GM19452 (cell line): ENCODE results near the gene DOK7.

Source experiments
- ATAC-seq: cut with Tn5 transposase; IDR thresholded peaks from one replicate; pipeline ENCODE4 v1.9.1; 2021; ENCODE audit not compliant: unreplicated experiment

Gene DOK7

DNA sequence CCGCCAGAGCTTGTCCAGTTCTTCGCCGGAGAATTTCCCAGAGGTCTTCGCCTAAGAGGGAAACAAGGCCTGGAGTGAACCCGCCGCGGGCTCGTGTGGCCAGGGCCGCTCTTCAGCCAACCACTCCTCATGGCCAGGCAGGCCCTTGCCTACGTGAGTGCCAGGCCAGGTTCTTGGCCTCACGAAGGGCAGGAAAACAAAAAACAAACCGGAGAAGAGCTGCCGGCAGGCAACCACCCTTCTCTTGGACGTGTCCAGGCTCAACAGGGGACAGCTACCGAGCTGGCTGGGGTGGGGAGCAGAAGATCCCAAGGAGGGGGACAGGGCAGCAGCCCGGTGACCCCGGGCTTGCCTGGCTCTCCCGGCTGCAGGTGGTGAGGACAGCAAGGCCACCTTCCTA is 55.8 kb downstream of the DOK7 start:
- no peak for ATAC-seq

DNA sequence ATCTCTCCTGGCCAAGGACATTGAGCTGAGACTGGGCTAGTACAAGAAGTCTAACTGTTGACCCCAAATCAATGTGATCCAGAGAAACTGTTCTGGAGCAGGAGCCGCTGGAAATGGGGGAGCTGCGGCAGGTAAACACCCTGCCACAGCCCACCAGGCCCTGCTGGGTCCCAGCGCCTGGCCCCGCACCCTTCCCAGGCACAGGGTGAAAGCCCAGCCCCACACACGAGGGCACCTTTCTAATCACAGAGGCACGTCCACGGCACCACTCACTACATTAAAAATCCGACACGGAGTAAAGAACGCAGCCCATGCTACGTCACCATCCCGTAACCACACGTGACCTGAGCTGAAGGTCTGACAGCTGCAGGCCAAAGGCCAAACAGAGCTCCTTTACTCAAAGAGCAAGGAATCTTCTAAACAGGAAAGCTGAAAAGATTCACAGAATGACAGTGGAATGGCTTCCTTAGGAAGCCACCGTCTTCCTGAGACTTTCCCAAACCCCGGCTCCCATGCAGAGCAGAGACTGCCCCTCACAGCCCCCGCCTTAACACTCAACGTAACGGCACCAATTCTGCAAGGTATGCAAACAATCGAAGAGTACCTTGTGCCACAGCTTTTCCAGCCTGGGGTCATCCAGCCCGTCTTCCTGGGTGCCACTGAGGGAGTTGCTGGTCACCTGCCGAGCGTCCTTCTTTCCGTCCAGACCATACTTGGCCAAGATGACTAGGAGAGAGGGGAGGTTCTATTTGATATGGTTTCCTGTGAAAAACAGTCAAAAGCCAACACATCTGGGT is 56.6 kb downstream of the DOK7 start:
- ATAC-seq, result no peak

DNA sequence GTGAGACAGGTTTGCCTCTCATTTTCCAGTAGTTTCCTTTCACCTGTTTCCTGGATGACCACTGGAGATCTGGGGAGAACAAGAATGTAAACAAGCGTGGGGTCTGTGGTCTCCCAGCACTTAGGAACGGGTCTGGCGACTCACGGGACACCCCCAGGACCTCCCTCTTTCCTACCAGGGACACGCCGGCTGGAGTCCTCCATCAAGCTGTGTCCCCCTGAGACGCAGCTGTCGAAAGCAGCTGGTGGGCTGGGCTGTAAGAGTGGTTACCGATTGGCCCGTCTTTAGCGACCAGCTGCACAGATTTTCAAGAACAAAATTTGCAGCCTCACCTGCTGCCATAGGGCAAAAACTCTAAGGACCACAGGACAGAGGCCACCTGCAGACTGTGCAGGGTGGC is 57.2 kb downstream of the DOK7 start:
- no peak for ATAC-seq

DNA sequence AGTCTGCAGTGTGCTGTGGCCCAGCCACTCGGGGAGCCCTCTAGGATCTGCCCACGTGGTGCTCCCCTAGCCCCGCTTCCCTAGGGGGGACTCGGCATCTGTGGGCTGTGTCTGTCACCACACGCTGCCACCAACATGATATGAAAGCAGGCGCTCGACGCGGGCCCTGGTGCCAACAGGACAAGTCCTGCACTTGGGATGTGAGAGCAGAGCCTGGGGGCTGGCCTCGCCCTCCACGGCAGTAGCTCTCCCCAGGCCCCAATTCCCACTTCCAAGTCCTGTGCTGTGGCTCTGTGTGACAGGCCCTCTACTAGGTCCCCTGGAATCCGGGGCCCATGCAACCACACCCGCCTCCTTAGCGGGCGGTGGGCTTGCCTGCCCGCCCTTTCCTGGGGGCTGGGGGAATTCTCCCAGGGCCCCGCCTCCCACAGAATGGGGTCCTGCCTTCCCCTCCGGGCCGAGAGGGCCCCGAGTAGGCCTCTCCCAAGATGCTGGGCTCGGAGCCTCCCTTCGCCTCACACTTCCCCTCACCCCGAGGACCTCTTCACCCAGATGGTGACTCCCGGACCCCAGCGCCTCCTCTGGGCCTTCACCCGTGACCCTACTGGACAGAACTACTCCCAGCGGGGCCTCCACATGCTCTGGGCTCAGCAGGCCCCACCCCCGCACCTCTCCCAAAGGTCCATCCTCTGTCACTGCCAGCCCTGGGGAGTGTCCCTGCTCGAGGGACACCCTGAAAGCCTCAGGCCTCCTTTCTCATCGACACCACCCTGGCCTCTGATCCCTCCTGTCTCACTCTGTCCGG is 57.9 kb downstream of the DOK7 start:
- no peak for ATAC-seq

DNA sequence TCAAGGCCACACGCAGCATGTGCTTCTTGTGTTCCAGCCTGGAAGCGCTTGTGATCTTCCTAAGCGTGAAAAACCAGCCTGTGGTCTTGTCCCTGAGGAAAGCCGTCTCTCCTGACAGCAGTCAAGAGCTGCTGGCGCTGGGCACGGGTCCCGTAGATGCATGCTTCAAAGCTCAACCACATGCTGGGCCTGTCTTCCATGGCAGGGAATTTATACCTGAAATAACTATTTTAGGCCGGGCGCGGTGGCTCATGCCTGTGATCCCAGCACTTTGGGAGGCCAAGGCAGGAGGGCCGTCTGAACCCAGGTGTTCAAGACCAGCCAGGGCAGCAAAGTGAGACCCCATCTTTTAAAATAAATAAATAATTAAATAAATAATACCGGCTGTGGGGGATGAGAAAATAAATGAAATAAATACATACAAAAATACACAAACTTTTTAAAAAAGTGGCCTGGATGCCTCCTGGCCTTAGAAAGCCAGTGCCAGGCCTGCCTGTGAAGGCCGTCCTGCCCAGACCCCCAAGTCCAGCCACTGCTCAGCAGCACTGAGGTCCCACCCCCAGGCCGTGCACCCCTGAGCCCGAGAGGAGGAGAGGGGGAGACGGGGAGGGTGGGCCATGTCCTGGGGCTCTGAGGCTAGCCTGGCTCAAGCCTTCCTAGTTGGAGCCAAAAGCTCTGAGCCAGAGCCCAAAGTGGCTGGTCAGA is 58.7 kb downstream of the DOK7 start:
- ATAC-seq, result no peak

DNA sequence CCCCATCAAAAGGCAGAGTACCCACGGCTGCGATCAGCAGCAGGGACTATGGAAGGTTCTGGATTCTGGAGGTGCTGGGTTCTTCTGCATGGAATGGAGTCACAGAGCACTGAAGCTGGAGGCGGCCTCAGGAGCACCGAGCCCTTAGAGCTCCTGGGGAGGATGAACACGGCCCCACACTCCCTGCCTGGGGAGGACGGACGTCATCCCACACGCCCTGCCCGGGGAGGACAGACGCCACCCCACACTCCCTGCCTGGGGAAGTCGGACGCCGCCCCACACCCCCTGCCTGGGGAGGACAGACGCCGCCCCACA is 59.2 kb downstream of the DOK7 start:
- no peak for ATAC-seq

DNA sequence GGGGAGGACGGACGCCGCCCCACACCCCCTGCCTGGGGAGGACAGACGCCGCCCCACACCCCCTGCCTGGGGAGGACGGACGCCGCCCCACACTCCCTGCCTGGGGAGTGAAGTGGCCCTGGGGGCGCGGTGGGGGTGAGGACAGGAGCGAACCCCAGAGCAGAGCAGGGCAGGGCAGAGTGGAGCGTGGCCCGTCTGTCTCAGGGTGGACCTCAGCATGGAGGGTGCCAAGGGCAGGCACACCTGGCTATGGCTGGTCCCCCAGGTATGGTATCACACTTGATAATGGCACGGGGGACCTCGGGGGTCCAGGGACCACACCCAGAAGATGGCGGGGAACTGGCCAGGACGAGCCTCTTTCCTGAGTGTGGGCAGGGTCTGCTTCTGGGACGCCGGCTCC is 59.5 kb downstream of the DOK7 start:
- ATAC-seq, result no peak

DNA sequence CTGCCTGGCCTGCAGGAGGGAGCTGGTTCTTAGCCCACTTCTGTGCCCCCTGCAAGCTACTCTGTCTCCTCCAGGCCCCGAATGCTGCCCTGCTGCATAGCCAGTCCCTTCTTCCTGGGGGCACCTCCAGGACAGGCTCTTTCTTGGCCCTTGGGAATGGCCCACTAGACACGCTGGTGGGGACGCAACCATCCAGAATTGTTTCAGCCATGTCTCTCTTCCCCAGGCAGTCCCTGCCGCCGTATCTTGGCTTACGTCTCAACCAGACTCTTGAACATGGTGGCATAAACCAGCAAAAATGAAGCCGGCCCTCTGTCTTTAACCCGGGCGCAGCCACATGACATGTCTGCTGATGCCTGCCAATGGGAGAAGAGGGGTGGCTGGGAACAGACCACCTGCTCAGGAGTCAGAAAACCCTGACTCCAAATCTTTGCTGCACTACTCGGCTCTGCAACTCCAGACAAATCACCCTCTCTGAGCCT is 60.1 kb downstream of the DOK7 start:
- no peak for ATAC-seq

DNA sequence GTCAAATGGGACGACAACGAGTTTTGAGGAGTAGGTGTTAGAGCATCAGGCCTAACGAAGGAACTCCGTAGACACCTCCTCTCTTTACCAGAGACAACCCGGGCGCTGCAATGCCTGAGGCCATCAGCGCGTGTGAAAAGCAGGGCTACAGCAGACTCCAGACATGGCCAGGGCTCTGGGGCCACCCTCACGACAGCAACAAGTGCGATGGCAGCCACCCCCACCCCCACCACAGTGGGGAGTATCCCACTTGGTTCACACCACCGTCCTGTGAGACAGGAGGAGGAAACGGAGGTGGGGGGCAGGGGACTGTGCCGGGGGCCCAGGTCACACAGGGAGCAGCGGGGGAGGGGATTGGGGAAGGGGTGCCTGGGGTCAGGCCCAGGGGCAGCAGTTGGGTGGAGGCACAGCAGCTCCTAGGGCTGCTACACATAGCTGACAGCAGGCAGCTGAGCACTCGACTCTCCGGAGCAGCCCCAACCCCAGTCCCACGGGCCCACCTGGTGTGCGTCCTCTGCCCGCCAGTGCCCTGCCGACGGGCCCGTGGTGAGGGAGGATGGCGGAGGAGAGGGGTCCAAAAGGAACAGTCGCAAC is 60.6 kb downstream of the DOK7 start:
- no peak for ATAC-seq

DNA sequence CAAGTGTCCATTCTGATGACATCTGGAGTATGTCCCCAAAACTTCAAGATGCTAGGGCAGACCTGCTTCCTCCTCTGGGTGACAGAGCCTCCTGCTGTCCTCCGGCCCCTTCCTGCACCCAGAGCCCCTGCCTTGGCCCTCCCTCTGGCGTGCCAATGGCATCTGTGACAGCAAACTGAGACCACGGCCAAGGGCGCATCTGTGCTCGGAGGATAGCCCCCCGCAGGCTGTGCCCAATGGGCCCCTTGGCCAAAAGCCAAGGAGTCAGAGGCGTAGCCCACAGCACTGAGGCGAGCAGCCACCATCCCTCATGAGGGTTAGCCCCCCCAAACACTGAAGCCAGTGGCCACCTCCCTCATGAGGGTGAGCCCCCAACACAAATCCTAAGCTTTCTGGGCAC is 61.2 kb downstream of the DOK7 start:
- no peak for ATAC-seq

DNA sequence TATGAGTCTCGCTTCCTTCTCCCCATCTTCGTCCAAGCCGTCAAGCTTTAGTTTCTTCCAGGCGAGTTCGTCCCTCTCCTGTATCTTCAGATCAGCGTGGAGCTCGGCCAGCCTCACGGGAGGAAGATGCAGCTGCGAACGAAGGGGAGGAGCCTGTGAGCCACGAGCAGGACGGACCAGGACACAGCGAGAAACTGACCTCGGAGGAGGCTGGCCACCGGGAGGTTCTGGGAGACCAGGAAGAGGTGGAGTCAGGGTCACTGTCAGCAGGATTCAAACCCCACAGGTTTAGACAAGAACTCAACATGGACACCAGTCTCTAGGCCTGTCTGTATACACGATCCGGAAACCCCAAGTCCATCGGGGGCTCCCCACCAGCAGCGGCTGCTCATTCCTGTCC is 61.8 kb downstream of the DOK7 start:
- no peak for ATAC-seq

DNA sequence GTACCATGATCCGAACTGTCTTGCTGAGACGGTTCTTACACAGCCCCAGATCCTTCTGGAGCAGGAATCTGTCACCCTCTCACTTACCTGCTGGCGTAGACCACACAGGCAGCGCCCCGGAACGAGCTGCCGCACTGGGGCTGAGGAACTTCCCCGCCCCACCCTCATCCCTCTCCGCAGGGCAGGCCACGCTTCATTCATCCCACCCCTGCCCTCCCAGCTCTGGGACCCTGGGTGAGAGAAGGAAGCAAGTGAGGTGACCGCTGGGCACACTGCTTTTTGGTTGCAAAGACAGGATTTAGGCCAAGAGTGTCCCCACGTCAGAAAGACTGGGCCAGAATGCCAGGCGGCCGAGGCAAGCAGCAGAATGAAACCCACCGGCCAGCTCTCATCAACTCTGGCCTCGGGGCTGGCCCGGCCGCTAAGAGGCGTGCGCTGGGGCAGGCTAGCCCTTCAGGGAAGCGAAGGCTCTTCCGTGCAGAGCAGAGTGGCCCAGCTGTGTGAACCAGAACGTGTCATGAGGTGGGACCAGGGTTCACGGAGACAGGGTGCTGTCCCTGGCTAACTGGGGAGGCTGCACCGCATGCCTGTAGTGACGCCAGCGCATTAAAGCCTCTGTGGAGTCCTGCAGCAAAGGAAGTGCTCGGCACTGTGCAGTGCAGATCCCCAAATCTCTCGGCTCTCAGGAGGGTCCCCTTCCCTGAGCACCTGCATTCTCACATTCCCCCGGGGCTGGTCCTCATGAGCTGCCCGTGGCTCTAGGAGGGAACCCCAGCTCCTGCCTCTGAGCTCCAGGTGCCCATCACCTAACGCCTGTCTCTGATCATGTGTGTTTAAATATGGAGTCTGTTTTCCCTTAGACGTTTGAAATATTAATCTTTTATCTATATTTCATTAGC is 62.7 kb downstream of the DOK7 start:
- ATAC-seq, result no peak

DNA sequence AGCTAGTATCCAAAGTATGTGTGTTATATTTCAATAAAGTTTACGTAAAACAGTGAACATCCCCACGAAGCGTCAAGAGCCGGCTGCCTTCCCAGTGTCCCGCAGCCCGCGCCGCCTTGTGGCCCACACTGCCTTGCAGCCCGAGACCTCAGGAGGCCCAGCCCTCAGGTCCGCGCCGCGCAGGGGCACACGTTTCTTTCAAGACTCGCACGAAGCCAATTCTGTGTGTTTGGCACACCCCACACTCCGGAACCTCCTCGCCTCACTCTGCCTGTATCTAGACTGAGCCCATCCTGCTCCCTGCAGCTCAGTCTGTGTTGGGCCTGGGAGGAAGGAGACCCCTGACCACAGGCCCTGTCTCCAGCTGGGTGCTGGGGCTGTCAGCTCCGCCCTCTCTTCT is 63.4 kb downstream of the DOK7 start:
- no peak for ATAC-seq

DNA sequence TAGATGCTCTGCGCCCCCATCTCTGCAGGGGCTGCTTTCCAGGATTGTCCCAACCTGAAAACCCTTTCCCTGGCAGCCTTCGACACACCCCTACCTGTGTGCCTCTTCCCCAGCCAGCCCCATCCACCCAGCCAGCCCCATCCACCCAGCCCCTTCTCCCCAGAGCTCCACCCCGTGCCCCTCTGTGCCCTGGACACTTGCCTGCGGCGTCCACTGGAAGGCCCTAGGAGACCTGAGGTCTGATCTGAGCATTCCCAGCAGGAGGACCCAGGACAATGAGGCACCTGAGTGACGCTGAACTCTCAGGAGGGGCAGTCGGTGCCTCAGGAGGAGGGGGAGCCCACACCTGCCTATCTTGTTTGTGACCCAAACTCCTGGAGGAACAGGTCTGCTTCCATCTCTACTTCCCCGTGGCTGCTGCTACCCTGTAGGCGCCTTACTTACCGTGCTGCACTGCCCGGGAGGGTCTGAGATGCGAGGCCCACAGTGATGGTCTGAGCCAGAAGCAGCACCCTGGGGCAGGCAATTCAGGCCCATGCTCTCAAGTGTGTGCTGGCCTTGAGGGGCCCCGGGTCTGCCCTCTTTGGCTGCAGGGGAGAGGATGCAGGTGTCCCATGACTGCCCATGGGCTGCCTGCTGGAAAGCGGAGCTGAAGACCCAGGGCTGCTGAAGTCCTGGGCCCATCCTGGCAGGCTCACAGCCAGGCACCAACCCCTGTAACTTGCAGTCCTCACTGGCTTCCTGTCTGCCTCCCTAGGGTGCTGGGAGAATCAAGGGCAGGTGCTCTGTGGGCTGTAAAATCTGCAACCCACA is 64.2 kb downstream of the DOK7 start:
- ATAC-seq, result no peak

DNA sequence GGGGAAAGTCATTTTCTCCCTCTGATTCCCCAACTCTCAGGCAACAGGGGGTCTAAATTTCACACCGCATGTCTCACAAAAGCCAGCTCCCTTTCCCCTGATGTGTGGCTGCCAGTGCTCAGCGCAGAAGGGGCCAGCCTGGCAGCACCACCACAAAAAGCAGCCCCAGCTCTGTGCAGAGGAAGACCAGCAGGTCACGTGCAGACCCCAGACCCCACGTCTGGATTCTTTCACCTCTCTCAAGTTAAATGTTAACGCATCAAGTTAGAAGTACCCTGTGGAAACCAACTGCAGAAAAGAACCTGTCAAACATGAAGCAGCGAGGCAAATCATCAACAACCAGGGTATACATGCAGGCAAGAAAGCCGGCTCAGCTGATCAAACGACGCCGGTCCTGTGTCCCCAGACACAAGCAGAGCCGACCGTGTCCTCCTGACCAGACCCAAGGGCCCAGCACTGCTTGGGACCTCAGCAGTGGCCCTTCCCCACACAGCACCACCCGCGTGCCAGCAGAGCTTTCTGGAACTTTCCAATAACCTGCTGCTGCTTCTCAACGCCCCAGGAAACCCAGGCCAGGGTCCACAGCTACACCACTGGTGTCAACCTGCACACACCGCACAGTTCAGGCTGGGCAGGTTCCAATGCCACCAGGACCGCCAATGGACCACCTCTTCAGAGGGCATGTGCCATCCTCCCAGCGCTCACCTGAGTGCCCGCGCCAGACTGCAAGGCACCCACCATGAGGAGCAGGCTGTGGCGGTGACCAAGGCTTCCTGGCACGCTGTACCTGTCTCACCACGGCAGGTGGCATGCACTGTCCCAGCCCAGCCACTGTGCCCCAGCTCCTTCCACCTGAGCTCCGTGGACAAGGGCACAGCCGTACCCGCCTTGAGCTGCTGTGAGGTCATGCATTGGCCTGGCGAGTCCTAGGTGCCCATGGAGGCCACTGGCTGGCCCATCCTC is 65.1 kb downstream of the DOK7 start:
- no peak for ATAC-seq

DNA sequence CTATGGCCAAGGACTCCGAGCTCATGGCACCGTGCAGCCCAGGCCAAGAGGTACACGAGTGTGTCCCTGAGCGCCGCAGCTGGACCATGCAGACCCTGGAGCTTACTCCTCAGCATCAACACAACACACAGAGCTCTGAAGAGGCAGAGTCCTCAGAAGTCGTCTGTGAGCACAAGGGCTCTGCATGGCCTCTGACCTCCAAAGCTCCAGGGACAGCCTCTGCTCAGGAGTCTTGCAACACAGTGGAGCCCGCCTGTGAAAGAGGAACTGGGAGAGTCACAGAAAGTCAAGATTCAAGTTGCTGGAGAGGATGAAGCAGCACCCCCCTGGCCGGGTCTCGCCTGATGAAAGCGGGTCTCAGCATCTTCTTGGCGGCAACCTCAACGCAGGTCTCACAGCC is 66.3 kb downstream of the DOK7 start:
- ATAC-seq, result no peak

DNA sequence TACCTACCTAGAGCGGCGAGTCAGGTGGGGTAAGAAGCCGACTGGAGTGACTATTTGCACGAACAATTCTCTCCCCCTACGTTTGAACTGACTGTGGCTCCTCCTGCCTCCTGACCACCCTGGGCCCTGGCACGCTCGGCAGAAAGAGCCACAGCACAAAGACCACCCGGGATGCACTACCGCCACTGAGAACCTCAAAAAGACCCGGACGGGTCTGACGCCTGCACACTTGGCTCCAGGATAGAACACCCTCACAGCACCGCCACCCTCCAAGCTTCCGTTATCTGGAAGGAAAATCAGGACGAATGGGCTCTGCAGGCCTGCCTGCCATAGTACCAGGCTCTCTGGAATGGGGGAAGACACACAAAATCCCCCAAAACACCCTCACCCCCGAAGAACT is 66.9 kb downstream of the DOK7 start:
- no peak for ATAC-seq

DNA sequence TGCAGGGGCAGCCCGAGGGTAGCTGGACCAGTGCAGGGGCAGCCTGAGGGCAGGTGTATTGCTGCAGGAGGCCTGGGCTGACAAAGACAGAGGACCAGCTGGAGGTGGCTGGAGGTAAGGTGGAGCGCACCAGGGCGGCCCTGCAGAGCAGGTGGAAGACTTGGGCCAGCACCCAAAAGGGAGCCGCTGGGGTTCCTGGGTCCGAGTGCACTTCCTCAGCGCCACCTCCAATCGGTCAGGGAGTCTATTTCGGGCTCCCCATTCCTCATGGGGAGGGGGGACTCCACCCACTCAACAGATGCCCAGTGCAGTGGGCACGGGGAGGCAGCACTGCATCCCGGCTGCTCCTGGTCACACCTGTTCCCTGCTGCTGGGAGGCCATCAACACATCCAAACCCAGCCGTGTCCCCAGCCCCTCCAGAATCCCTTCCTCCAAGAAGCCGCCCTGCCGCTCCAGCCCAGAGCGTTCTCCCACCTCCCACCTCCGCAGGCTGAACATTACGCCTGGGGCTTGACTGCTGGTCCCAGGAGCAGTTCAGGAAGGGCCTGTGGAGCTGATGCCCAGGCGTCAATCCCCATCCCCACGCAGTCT is 67.7 kb downstream of the DOK7 start:
- ATAC-seq, result no peak
